Activated naive CD4-positive, alpha-beta T cell treated with anti-CD3 and anti-CD28 coated beads, Interleukin-2, amount 50 U/mL, for 72 hours (primary cell): Measurements from ENCODE around the gene PSTPIP2. TPM values are rescaled to one million over a fixed set of nuclear protein-coding genes. Genes with fewer than 3 reads are reported as not detected.
"Not testable (repeated sequence)": the region's sequence is repeated elsewhere in the genome, so short reads cannot be mapped to it uniquely, and the experiment has no call there.

Experiments used
- ATAC-seq, 2 donors: fragments of 150-1000 bp; cut with Tn5 transposase; 2 replicates each; pipeline ENCODE4 v1.10.0; 2021; ENCODE audit warnings: mild to moderate bottlenecking in 2 of 2, moderate library complexity in 2 of 2
- DNase-seq, 2 donors: peaks; one replicate each; pipeline ENCODE4 v3.0.0; 2021 to 2022; ENCODE audit warnings: low spot score in 2 of 2
- H3K27ac Mint-ChIP-seq, 2 donors: one replicate each; pipeline ENCODE4 v1.8.0; 2022; ENCODE audit warnings: mild to moderate bottlenecking in 2 of 2, mixed read lengths in 2 of 2
- H3K36me3 Mint-ChIP-seq, 2 donors: one replicate each; pipeline ENCODE4 v1.8.0; 2022; ENCODE audit warnings: mixed read lengths in 2 of 2
- H3K9me3 Mint-ChIP-seq, 2 donors: one replicate each; pipeline ENCODE4 v1.8.0; 2022; ENCODE audit warnings: mixed read lengths in 2 of 2
- total RNA-seq, 2 donors: library from RNA; stranded (reverse); gene quantifications; one replicate each; pipeline ENCODE4 v1.2.3, GENCODE V29; 2022

The PSTPIP2 gene
- total RNA-seq, 2 donors from 2014 or later: 2.9 to 8.3 TPM

DNA sequence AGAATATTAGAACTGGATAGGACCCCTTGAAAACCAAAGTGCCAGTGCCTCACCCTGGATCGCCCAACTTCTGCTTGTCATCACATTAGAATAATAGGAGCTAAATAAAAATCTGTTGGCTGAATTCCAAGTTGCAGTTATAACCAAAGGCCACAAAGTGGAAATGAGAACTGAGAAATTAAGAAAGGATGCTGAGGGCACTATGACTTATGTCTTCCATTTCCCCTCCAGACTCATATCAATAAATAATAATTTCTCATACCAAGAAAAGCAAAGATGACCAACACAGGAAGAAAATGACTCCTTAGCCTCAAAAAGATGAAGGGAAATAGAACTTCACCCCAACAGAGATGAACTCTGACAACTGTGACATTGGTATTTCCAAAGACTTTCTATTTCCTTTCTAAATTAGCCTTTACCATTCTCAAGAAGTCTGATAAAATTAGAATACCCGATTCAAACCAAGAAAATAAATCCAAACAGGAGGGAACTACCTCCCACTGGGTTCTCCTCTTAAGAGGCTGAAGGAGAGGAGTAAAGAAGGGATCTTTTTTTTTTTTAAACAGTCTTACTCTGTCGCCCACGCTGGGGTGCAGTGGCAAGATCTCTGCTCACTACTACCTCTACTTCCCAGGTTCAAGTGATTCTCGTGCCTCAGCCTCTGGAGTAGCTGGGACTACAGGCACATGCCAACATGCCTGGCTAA is 58.4 kb downstream of the PSTPIP2 start:
- Mint-ChIP-seq H3K36me3 (no peaks in the 10 kb centered on the region), H3K9me3 (no peaks in the 10 kb centered on the region), H3K27ac (peak overlapping the region in 1 of 2 donors; percentile 24)
- DNase-seq (no peak), ATAC-seq (peak; percentile 87 to 95)

DNA sequence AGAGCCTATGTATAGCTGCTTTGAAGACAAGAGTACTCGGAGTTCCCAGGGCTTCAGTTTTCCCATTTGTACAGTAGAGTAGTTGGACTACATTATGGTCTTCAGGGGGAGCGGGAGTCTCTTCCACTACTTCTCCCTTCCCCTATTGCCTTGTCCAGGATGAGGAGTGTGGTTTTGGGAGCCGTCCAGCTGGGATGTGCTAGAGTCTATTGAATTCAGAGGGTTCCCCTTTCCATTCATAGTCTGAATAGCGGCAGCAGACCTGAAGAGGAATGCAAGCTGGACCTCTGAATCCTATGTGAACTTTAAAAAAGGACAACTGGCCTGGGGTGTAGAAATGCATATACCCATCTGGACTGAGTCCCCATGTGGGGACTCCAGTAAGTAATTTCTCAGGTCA is 61.4 kb downstream of the PSTPIP2 start:
- no peaks in the 10 kb centered on the region for H3K36me3 Mint-ChIP-seq
- ATAC-seq (no peak), DNase-seq (no peak)
- no peak overlapping the region for H3K27ac Mint-ChIP-seq
- H3K9me3 Mint-ChIP-seq: no peaks in the 10 kb centered on the region

DNA sequence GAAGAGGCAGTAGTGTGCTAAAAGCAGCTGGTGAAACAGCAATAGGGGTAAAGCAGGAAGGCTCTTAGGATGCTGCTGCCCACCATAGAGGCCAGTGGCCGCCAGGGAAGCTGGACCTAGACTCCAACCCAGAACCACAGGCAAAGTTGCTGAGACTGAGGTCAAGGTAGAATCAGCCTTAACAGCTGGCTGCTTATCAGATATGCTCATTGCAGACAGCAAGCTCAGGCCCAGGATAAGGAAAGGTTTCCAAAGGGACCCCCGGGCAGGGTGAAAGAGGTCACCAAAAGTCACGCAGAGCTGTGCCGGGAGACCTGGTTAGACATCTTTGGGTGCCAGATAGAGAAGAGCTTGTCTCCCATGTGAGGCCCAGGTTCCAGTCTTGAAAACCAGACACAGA is 62.0 kb downstream of the PSTPIP2 start:
- no peak for ATAC-seq
- no peak overlapping the region for H3K27ac Mint-ChIP-seq
- H3K36me3 Mint-ChIP-seq: no peaks in the 10 kb centered on the region
- H3K9me3 Mint-ChIP-seq: no peaks in the 10 kb centered on the region
- no peak for DNase-seq

DNA sequence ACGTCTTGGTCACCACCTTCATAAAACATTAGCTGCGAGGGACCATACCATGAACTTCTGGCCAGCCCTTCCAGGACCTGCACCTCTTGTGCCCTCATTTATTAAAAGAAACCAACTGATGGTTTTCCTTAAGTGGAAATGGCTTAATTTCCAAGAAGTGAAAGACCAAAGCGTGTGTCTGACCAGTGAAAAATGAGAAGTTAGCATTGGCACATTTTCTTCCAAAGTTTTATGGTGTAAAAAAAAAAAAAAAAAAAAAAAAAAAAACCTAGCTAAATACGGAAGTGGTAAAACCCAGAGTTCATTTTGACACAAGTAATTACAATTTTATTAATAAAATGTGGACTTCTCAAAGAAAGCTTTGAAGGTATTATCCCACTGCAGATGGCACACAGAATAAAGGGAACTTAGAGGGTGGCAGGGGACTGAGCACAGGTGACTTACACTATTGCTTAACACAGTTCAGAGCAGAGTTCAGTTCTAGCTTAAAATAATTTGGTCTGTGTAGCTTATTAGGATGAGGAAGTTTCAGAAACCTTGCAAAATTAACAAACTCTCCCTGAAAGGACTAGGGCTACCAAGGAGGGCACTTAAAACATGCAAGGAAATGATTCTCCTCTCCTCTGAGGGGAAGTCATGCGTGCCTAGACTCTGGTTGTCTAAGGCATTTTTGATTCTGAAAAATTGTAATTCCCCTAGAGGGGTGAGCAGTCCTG is 62.8 kb downstream of the PSTPIP2 start:
- DNase-seq (no peak), ATAC-seq (no peak)
- no peaks in the 10 kb centered on the region for H3K9me3 Mint-ChIP-seq
- H3K27ac Mint-ChIP-seq: peak overlapping the region in 1 of 2 donors; percentile 14
- no peaks in the 10 kb centered on the region for H3K36me3 Mint-ChIP-seq

DNA sequence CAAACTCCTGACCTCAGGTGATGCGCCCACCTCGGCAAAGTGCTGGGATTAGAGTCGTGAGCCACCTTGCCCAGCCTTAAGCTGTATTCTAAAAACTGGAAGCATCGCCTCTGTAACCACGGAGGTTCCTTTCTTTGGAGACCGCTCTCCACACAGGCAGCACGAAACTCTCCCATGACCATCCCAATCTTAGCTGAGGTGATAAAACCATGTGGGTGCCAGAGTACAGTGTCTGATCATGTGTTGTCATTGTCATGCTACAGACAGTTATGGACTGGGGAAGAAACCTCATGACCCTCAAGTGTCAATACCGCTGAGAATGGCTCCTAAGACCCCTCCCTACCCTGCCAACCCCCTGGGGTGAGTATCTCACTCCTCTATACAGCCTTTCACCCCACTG is 63.5 kb downstream of the PSTPIP2 start:
- ATAC-seq: no peak
- Mint-ChIP-seq H3K27ac (no peak overlapping the region), H3K9me3 (no peaks in the 10 kb centered on the region), H3K36me3 (no peaks in the 10 kb centered on the region)
- no peak for DNase-seq

DNA sequence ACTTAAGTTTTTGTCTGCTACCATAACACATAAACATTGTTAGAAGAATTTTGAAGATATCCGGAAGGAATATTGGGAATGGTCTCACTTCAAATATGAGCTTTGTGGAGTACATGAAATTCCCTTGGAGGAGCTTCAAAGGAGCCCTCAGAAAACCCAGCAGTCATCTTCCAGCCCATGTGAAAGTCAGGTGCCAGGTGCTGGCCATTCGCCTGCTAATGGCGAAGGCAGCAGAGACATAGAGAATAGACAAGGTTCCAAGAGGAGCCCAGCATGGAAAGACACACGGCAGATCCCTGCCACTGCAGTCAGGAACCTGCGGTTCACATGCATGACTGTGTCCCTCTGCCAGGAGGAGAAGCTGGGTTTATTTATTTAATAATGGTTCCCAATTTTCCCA is 64.9 kb downstream of the PSTPIP2 start:
- Mint-ChIP-seq H3K36me3 (peaks cover 6 to 10% of the 10 kb centered on the region in 2 donors), H3K9me3 (peaks cover 4 to 9% of the 10 kb centered on the region in 2 donors), H3K27ac (no peak overlapping the region)
- no peak for ATAC-seq
- DNase-seq: no peak

DNA sequence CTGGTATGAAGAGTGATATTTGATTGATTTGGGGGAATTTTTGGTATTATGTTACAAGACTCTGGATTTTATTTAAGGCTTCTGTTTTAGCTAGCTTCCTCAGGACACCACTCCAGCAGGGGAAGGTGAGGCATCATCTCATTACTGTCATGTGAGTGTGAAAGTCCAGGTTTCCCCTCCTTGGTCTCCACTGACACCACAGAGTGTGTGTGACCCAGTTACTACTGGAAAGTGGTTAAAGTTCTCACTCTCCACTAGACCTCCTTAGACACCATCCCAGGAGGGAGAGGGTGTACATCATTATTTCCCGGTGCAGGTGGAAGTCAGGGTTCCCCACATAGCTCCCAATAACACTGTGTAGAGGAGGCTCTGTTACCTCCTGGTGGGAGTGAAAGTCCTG is 69.1 kb downstream of the PSTPIP2 start:
- Mint-ChIP-seq H3K36me3 (peaks cover 6 to 13% of the 10 kb centered on the region in 2 donors), H3K9me3 (peaks cover 4 to 12% of the 10 kb centered on the region in 2 donors), H3K27ac (no peak overlapping the region)
- DNase-seq (no peak), ATAC-seq (no peak)

DNA sequence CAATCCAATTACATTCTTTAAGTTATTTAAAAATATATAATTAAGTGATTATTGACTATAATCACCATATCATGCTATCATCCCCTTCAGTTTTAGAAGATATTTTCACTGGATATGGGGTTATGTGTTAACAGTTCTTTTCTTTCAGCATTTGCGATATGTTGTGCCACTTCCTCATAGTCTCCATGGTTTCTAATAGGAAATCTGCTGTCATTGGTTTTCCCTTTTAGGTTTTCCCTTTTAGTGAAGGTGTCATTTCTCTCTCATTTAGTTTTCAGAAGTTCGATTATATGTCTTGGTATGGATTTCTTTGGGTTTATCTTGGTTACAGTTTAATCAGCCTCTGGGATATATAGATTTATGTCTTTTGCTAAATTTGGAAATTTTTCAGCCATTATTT is 70.2 kb downstream of the PSTPIP2 start:
- Mint-ChIP-seq H3K9me3 (peaks cover 4 to 12% of the 10 kb centered on the region in 2 donors), H3K36me3 (peaks cover 6 to 13% of the 10 kb centered on the region in 2 donors)

DNA sequence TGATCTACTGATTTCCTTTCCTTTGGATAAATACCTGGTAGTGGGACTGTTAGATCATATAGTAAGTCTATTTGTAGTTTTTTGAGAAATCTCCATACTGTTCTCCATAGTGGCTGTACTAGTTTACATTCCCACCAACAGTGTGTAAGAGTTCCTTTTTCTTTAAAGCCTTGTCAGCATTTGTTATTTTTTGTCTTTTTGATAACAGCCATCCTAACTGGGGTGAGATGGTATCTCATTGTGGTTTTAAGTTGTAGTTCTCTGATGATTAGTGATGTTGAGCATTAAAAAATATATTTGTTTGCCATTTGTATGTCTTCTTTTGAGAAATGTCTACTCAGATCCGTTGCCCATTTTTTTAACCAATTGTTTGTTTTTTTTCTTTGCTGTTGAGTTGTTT is 71.0 kb downstream of the PSTPIP2 start:
- H3K9me3 Mint-ChIP-seq: peaks cover 4 to 12% of the 10 kb centered on the region in 2 donors
- H3K36me3 Mint-ChIP-seq: peaks cover 6 to 13% of the 10 kb centered on the region in 2 donors
- ATAC-seq (no peak), DNase-seq (no peak)
- no peak overlapping the region for H3K27ac Mint-ChIP-seq

More for the DNA sequence above, 70.2 kb downstream of the PSTPIP2 start:
- no peak for DNase-seq
- H3K27ac Mint-ChIP-seq: no peak overlapping the region
- no peak for ATAC-seq

DNA sequence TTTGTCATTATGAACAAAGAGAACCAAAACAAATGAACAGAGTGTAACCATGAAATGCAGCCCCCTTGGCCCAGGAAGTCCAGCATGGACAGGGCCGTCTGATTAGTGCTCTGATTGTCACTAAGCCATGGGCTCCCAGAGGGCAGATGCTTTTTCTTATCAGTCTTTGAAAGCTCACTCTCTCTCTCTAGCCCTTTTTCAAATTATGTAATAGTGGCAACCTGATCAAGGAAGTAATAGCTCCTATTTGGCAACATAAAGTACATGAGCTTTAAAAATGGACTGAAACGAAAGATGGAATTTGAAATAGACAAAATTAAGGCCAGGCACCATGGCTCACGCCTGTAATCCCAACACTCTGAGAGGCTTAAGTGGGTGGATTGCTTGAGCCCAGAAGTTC is 72.5 kb downstream of the PSTPIP2 start:
- Mint-ChIP-seq H3K9me3 (peaks cover 4 to 12% of the 10 kb centered on the region in 2 donors), H3K27ac (peak overlapping the region in 1 of 2 donors; percentile 14), H3K36me3 (peaks cover 6 to 13% of the 10 kb centered on the region in 2 donors)
- DNase-seq (no peak), ATAC-seq (no peak)

DNA sequence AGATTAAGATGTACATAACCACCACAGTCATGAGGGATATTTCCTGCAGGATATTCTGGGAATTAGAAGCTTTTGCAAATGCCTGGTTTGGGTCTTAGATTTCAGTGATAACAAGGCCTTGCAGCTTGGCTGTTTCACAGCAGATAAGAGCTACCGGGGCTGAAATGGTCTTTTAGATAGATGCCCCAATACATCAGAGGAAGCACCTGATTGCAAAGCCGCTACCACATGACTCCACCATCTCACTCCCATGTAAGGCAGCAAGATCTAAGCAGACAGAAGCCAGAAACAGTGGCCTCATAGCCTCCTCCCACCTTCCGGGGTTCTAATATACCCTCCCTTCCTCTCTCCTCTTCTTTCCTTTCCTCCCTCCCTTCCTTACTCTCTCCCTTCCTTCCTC is 73.8 kb downstream of the PSTPIP2 start:
- DNase-seq (no peak), ATAC-seq (peak; percentile 28 to 50)
- H3K27ac Mint-ChIP-seq: peak overlapping the region; percentile 61 to 74
- H3K36me3 Mint-ChIP-seq: peaks cover 6 to 13% of the 10 kb centered on the region in 2 donors
- peaks cover 4 to 12% of the 10 kb centered on the region in 2 donors for H3K9me3 Mint-ChIP-seq

DNA sequence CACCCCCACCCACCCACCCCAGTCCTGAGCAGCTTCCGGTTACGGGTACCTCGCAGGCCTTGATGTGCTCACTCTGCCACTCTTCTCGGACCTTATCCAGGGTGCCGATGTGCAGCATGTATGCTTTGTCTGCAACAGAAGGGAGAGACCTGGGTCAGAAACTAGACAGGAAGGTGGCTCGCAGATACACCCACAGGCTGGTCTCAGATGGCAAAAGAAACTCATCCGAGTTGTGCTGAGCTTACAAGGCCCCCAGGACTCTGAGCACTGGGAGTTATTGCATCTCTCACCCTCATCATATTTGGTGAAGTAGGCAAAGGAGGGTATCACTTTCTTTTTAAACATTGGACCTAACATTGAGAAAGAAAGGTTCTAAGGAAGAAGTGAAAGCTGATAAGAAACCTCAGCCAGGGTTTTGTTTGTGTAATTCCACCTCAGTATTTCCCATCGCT is 74.3 kb downstream of the PSTPIP2 start:
- Mint-ChIP-seq H3K9me3 (peaks cover 1 to 9% of the 10 kb centered on the region in 2 donors), H3K36me3 (peaks cover 2 to 9% of the 10 kb centered on the region in 2 donors), H3K27ac (peak overlapping the region; percentile 40 to 74)
- ATAC-seq (peak; percentile 84 to 87), DNase-seq (peak in 1 of 2 donors; percentile 56)

DNA sequence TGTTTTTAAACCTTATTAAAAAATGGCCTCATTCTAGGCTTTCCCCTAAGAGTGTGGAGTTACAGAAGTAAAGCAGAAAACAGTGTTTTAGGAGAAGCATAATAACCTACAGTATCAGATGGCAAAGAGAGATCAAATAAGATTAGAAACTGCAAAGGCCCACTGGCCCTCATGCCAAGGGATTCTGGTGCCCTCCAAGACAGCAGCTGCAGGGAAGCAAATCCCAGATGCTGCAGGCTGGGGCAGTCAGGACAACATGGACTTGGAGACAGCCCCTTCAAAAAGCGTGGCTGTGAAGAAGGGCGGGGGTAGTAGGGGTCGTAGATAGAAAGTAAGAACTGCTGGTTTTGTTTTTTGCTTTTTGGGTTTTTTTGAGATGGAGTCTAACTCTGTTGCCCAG is 76.6 kb downstream of the PSTPIP2 start:
- no peak for ATAC-seq
- no peak for DNase-seq
- Mint-ChIP-seq H3K9me3 (no peaks in the 10 kb centered on the region), H3K27ac (no peak overlapping the region), H3K36me3 (no peaks in the 10 kb centered on the region)

DNA sequence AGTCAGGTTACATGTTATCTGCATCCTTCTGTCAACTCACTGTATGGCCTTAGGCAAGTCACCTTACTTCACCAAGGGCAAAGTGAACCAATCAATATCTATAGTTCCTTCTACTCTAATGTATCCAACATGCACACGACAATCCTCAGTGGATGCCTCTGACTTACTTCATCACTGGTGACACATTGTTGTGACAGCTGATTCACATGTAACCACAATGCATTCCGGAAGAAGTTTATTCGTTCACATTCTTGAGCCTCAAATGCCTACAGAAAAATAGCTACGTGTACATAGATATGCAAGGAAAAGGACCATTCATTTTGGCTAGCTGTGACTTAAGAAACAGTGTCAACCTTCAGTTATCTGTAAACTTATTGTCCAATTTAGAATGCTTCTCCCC is 78.6 kb downstream of the PSTPIP2 start:
- Mint-ChIP-seq H3K36me3 (peaks cover 0 to 6% of the 10 kb centered on the region in 2 donors), H3K9me3 (peaks cover 0 to 5% of the 10 kb centered on the region in 2 donors)
- ATAC-seq: no peak

DNA sequence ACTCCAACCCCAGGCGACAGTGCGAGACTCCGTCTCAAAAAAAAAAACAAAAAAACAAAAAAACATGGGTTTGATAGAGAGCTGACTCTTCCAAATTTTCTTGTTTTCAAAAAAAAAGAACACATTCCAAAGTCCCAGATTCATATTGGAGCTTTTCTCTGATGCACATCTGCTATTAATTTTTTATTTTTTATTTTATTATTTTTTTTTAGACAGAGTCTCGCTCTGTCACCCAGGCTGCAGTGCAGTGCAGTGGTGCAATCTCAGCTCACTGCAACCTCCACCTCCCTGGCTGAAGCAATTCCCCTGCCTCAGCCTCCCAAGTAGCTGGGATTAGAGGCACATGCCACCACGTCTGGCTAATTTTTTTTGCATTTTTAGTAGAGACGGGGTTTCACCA is 79.5 kb downstream of the PSTPIP2 start:
- H3K9me3 Mint-ChIP-seq, H3K27ac Mint-ChIP-seq, DNase-seq, ATAC-seq, H3K36me3 Mint-ChIP-seq: not testable (repeated sequence)

More for the DNA sequence above, 78.6 kb downstream of the PSTPIP2 start:
- no peak for DNase-seq
- H3K27ac Mint-ChIP-seq: no peak overlapping the region

DNA sequence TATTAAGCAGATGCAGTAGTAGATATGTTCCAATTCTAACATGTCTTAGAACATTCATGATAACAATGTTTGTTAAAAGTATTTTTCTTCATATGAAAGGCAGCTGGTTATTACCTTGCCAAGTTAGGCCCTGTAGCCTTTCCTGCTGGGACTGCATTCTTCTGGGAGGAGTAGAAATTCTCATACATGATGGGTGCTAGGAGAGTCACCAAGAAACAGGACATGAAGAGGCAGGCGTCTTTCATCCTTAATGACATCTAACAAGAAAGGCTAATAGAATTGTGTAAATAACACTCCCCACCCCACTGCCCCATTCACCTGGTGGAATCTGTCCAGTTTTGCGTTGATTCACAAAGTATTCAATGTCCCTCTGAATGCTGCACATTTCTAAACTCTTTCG is 80.3 kb downstream of the PSTPIP2 start:
- ATAC-seq (no peak), DNase-seq (no peak)
- H3K9me3 Mint-ChIP-seq: peaks cover 0 to 5% of the 10 kb centered on the region in 2 donors
- H3K27ac Mint-ChIP-seq: no peak overlapping the region
- peaks cover 5 to 6% of the 10 kb centered on the region in 2 donors for H3K36me3 Mint-ChIP-seq

DNA sequence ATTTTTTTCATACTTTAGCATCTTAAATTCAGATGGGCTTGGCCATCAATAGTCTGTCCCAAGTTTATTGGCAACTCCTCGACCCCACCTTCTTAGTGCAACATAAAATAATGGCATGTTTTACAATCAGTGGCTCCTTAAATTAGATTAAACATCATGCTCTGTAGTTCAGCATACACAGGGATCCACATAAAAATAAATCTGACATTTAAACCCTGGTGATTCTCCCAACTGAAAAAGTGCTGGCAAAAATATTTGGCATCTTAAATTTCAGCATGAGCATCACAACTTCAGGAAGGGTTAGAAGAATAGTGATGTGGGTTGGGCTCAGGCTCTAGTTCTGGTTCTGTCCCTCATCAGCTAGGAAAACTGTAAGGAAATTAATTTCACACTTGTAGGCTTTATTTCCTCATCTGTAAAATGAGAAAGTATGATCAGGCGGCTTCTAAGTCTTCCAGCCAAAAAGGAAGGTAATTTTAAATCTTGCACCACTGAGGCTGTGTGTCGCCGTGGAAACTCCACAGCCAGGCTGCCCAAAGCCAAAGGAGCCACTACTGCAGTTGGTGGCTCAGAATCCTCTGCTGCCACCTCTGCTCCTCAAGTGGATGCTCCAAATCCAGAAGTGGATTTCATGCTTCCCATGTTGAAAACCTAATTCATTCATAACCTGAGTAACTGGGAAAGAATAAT is 87.4 kb downstream of the PSTPIP2 start:
- H3K36me3 Mint-ChIP-seq: peaks cover 5 to 6% of the 10 kb centered on the region in 2 donors
- no peak overlapping the region for H3K27ac Mint-ChIP-seq
- H3K9me3 Mint-ChIP-seq: peaks cover 0 to 5% of the 10 kb centered on the region in 2 donors
- no peak for DNase-seq
- ATAC-seq: no peak
